Epithelial cell of esophagus (primary cell): ENCODE measurements around the gene RGS19.

Experiments used
- DNase-seq: peaks from one replicate; pipeline ENCODE4 v3.0.0; 2010; ENCODE audit warnings: low read depth
- H3K4me3 ChIP-seq: 2 replicates; pipeline ENCODE4 v1.5.1; 2011; ENCODE audit warnings: mild to moderate bottlenecking, low read length, control low read depth
- CTCF ChIP-seq: IDR thresholded peaks from 2 replicates; pipeline ENCODE4 v1.5.1; 2011; ENCODE audit warnings: low read depth, mild to moderate bottlenecking, low read length, control low read depth, inconsistent platforms; ENCODE audit not compliant: insufficient read depth; ENCODE audit errors: missing control alignments

RGS19 gene

GRCh38 chr20:64041781-64042053 is 37.6 kb downstream of the RGS19 start:
- DNase-seq, result no peak
- peak overlapping the region; percentile 33 for H3K4me3 ChIP-seq
- TF ChIP-seq CTCF, result no peak

- no peak for TF ChIP-seq CTCF
- DNase-seq, result no peak
- H3K4me3 ChIP-seq, result no peak overlapping the region
These were observed 38.1 kb downstream of the RGS19 start for GRCh38 chr20:64041040-64041780.

- DNase-seq, result no peak
- TF ChIP-seq CTCF, result no peak
- no peak overlapping the region for H3K4me3 ChIP-seq
These were observed 38.9 kb downstream of the RGS19 start for GRCh38 chr20:64040231-64041039.

GRCh38 chr20:64039293-64040160 is 39.8 kb downstream of the RGS19 start:
- H3K4me3 ChIP-seq, result peak overlapping the region; percentile 42
- peak; percentile 1 for TF ChIP-seq CTCF
- no peak for DNase-seq

GRCh38 chr20:64038565-64039292 is 40.6 kb downstream of the RGS19 start:
- TF ChIP-seq CTCF, result peak; percentile 46
- DNase-seq, result peak; percentile 85
- peak overlapping the region; percentile 42 for H3K4me3 ChIP-seq

- TF ChIP-seq CTCF, result no peak
- H3K4me3 ChIP-seq, result no peak overlapping the region
- no peak for DNase-seq
These were observed 41.1 kb downstream of the RGS19 start for GRCh38 chr20:64038224-64038564.
